Stimulated activated CD8-positive, alpha-beta memory T cell treated with anti-CD3 and anti-CD28 coated beads, Interleukin-12 subunit alpha, Interleukin-12 subunit beta, amount 100 ng/mL, for 4 hours (primary cell): ENCODE results near the gene PGM1.

ENCODE experiments used
- DNase-seq: peaks from one replicate; pipeline ENCODE4 v3.0.0-alpha.2; 2020; ENCODE audit warnings: low read depth

Gene PGM1

DNA sequence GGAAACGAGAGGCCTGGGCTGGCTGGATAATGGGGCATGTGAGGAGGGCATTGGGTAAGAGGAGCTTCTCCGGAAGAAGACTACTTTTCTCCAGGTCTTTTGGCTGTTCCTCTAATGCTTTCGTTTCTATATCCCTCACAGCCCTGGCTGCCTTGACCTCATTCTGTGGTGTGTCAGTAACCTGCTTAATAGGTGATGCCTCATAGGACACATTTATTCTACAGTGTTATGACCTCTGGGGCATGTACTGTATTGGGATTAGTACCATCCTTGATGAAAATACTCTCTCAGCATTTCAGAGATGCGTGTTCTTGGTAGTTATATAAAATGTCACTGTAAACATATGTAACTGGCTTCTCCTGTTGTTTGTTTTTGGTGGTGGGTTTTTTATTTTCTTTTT is 40.1 kb downstream of the PGM1 start:
- no peak for DNase-seq

DNA sequence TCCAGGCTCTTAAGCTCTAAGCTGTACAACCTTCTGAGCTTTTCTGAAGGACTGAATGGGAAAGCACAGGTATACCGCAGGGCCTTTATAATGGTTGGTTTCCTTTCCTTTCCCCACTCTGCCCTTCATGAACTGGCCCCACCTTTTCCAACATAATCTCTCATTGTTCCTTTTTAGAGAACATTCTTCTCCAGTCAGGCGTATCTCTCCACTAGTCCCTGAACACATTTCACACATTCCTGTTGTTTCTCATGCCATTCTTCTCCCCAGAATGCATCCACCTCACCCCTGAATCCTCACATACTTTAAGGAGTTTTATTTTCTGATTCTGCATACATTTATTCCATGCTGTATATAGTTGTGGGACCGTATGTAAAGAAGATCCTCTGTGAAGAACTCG is 41.3 kb downstream of the PGM1 start:
- DNase-seq: no peak

DNA sequence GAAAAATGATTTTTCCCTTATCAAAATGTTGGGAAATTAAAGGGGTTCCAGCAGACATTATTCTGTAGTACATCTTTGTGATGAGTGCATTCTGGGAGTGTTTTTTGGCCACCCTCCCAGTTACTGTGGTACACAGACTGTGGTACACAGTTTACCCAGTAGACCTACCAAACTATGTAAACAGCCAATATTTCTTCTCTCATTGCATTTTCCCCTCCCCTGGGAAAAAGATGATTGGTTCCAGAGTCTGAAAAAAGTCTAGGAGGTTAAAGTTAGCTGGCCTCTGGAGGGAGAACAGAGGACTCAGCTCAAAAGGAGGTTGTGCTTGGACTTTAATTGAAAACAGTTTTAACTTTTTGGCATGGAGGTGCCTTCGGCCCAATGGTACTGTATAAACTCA is 42.5 kb downstream of the PGM1 start:
- DNase-seq: no peak

DNA sequence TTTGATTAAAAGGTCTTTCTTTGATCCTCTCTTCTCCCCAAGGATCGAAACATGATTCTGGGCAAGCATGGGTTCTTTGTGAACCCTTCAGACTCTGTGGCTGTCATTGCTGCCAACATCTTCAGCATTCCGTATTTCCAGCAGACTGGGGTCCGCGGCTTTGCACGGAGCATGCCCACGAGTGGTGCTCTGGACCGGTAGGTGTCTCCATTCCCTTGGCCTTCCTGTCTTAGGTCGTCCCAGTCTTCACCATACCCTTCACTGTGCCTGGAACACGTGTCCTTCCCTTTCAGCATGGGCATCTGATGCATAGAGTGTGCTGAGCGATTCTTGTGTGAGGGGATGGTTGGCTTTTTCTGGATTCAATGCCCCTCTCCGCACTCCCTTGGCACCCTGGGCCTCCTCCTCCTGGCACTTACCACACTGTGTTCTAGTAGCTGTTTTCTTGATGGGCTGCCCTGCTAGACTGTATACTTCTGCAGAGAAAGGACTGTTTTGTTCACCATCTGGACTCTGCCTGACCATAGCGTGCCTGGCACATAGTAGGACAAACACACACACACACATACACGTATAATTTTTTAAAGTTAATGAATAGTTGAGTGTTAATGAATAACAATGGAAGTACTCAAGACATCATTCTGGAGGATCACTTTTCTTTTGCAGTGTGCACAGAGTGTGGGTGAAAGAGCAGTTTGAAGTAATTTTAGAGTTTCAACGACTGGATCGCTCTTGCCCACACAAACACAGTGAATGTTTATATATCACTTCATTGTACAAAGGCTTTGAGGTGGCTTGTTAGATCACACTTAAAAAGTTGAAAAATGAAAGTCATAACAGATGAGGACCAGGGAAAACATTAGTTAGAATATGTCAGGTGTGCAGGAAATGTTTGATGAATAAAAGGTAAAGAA is 43.2 kb downstream of the PGM1 start:
- DNase-seq: no peak

DNA sequence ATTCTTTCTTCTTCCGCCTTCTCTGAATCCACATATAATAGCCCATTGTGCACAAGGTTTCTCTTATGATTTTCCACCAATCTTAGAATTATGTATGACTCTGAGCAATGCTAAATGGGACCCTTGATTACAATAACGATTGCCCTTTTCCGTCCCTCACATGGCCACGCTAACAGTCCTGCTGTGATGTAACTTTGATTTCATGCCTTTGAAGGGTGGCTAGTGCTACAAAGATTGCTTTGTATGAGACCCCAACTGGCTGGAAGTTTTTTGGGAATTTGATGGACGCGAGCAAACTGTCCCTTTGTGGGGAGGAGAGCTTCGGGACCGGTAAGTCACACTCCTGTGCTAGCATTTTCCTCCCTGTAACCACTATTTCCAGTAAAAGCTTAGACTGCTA is 45.3 kb downstream of the PGM1 start:
- no peak for DNase-seq

DNA sequence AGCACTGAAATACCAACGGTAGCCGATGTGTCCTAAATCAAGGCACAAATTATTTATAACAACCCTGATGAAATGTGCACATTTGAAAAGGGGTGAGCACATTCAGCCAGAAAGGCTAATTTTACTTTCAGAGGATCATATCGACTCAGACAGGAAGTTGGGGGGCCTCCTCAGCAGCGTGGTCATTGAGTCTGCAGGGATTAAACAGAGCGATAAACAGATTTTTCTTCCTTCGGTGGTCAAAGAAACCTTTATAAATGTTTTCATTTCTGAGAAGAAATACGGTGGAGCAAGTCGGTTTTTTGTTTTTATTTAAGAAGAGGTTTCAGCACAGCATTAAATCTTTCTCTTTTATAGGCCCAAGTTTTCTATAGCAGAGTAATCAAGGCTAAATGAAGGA is 45.7 kb downstream of the PGM1 start:
- no peak for DNase-seq

DNA sequence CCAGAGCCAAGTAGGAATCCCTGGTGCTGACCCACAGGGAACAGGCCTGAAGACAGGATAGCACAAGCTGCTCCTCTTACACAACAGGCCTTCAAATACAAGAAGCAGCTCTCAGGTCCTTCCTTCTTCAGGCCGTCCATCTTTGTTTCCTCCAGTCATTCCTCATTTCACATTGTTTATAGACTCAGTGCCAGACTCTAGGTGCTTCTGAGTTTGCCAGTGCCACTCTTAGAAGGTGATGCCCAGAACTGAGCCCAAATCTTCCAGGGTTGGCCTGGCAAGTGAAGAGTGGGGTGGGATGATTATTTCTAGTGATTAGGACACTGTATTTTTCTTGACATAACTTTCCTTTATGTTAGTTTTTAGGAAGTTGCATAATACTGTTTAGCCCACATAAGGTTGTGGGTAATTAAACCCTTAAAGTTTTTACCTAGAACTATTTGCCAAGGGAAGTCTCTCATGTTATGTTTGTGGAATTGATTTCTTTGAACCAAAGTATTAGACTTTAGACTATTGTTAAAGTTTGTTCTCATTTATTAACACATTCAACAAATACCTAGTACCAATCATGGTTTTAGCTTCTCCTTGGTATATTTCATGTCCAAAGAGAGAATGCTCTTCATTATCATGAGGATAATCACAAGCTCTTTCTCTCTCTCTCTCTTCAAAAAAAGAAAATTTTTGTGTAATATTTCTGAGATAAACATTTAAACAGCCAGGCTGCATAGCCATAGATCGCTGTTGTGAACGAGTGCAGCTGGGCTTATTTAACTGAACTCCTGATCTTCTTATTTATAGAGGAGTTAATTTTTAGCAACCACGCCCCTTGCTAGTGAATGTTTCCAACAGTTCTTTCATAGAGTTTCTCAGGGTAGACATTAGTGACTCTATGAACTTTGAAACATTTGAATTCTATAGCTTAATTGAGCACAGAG is 47.7 kb downstream of the PGM1 start:
- DNase-seq: no peak

DNA sequence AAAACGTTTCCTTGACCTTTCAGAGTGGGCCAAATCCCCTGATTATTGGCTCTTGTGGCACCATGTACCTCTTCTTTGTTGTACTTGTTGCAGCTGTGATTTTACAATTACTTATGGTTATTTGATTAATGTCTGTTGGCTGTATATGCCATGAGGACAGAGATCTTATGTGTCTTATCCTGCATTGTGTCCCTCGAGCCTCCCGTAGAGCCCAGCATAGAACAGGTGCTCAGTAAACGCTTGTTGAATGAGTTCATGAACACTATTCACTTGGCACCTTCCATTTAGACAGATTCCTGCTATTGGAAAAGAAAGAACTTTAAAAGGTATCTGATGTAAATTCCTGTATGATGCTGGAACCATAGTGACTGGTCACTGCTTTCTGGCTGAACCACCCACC is 48.4 kb downstream of the PGM1 start:
- no peak for DNase-seq

DNA sequence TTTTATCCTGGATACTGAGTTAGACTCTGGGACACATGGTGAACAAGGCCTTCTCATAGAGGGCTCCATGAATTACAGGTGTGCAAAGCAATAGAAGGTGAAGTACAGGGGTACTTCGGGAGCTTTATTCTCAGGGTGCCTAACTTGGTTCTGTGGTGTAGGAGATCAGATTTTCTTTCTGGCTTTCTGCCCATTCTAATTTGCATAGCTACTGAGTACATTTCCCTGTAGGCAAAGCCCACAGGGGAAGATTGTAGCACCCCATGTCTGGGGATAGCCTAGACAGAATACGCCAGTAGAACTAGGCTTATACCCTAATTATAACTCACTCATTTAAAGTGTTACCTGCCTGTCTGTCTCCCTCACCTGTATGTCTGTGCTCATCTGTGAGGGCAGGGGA is 49.7 kb downstream of the PGM1 start:
- DNase-seq: no peak

DNA sequence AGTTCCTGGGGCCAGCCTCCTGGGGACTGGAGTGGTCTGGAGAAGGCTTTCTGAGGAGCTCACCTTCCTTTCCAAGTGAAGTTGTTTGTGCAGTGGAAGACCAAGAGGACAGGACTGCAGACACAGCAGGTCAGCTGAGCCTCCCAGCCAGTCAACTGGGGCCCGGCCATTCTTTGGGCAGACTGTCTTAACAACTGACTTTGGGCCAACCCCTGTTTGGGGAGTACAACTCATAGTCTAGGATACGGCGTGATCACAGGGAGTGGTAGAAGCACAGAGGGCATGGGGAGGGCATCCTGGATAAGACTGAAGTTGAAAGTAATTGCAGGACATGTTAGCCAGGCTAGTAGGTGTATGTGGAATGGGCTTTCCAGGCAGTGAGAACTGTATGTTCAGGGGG is 50.3 kb downstream of the PGM1 start:
- DNase-seq: no peak

DNA sequence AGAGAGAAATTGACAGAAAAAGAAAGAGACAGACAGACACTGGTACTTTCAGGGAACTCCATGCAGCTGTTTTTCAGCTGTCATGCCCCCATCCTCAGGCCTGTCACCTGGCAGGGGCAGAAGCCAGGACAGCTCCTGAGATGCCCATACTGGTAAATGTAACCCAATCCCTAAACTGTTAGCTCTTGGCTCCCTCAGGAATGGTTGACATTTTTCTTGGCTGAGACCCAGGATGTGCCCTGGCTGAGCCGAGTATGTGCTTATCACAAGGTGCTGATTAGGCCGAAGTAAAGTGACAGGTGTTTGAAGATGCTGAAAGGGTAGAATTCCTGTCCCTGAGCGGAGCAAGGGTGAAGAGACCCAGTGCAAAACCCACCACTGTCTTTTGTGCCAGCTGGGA is 50.7 kb downstream of the PGM1 start:
- DNase-seq: no peak

DNA sequence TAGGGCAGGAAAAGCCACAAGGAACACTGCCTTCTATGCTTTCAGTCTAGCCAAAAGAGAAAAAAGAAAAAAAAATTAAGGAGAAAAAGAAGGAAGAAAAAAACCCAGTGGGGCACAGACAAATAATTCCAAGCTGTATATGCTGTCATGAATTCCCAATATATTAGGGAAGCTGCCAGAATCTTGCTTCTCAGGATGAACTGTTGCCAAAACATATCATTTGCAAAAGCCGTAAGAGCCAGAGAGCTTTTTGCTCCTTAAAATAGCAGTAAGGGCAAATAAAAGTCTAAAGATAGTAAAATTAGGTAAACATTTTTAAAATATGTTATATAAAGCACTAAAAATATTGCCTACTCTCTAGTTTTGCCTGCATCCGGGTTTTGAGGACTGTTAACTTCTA is 52.1 kb downstream of the PGM1 start:
- no peak for DNase-seq

DNA sequence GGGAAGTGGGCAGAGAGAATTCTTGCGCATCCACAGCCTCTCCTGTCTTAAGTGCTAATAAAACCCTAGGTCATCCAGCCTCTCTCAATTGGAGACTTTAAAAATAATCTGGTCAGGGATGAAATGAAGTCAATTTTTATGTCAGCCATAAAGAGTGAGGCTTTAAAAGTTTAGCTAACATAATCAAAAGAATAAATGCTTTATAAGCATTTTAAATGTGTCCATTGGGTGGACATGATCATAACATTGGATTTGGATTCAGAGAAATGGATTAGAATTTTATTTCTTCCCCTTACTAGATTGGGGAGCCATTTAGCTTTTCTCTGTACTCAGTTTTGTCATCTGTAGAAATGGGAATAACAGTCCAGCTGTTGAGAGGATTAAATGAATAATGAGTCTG is 55.5 kb downstream of the PGM1 start:
- DNase-seq: no peak

DNA sequence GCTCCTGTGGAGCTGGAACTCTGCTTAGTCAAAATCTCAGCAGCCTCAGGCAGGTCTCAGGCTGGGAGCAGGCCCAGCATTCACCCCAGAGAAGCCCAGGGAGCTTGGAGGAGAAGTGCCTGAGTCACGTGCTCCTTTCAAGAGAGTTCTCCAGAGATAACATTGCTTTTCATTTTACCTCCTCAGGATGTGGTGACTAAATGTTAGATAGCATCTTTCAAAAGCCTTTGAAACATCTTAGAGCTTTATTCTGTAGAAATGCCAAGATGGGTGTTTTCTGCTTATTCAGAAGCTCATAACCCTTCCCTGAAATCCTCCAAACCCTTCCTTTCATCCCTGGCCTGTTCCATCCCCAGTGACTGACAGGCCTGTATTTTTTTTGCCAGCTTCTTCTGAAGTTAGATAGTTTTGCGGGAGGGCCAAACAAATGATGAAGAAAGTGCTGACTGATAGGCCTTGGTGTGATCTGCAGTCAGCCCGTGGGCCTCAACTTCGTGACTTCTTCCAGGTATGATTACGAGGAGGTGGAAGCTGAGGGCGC is 58.0 kb downstream of the PGM1 start:
- DNase-seq: no peak

DNA sequence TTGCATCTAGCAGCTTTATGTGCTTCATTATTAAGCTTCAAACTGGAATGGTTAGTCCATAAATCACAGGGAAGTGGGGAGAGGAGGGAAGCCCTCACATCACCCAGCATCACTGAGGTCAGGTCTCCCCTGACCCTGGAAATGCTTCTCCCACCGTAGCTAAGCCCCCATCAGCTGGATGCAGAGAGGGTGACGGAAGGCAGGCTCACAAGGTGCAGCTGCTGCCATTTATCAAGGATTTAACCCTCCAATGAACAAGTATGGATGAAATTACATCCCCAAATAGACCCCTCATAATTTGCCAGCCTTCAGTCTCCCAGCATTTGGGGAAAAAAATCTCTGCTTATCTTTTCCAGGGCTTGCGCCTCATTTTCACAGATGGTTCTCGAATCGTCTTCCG is 60.8 kb downstream of the PGM1 start:
- no peak for DNase-seq

DNA sequence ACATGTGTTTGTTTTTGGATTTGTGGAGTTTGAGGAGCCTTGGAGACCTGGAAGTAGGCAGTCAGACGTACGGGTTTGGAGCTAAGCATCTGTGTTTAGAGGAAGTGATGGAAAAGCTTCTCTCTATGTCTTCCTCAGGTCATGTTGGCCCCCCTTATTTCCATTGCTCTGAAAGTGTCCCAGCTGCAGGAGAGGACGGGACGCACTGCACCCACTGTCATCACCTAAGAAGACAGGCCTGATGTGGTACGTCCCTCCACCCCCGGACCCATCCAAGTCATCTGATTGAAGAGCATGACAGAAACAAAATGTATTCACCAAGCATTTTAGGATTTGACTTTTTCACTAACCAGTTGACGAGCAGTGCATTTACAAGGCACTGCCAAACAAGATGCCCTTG is 66.2 kb downstream of the PGM1 start:
- DNase-seq: no peak

DNA sequence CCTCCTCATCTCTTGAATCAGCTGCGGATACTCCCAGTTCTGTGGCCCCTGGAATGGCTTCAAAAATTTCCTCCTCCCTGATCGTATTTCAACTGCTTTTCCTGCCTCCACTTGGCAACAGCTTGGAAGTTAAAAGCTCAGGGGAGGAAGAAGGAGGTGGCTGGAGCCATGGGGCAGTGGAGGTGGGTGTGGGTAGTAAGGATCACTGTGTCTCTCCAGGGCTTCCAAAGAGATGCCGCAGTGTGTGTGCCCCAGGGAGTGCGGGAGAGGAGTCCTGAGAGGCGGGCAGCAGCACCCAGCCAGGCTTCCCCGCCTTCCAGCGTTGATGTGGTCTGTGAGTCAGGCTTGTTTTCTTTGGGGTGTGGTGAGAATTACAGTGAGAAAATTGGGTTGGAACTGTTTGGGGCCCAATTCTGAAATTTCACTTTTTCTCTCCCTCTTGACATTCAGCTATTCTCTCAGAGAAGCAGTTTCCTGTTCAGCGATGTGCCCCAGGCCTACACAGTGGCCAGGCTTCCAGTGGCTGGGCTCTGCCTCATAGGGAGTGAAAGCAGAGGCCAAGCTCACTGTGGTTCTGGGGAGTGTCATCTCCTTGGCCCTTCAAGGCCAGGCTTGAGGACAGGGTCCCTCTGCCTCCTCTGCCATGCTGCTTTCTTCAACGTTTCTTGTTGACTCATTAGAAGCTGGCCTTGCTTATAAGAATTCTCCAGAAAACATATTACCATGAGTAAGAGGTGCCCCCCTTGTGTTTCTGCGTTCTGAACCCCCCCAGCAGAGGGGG is 69.0 kb downstream of the PGM1 start:
- no peak for DNase-seq

DNA sequence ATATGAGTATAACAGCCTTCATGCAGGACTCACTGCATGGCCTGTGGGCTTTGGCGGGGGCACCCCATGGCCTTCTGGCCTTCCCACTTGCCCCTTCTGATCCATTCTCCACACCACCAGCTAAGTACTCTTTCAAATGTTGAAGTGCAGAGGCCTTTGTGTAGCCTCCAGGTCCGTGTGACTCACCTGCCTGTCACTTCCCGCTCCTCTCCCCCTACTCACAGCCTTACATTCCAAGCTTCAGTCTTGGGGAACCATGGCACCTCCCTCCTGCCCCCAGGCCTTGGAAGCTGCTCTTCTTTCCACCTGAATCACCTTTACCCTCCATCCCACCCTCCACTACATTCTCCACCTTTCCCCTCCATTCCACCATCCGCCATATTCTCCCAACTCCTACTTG is 69.6 kb downstream of the PGM1 start:
- DNase-seq: no peak

DNA sequence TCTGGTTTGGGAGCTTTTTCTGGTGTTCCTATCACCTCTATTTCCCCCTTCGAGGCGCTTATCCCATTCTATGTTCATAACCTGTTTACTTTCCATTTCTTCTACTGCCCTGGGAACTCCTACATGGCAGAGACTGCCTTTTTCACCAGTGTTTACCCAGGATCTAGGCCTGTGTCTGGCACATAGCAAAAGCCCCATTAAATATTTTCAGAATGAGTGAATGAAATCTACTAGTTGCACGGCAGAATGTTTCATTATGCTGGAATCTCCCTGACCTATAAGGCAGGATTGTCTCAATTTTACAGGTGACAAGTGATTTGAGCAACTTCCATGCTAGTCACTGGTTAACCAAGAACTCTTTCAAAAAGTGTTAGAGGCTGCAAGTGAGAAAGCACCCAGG is 70.1 kb downstream of the PGM1 start:
- no peak for DNase-seq

DNA sequence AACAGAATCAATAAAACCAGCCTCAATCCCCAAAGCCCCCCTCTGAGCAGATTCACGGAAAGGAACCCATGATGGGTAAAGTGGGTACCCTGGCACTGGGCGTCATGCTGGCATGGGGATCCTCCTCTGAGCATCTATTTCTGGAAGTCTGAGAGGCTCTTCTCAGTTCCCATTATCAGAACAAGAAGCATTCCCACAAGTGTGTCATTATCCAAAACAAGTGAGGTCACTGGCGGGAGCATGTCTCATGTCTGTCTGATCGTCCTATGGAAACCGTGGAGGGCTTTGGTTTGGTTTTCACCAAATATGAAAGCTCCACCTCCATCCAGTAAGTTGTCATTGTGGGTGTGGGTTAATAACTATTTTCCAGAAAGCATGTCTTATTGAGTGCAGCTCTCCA is 70.7 kb downstream of the PGM1 start:
- no peak for DNase-seq

DNA sequence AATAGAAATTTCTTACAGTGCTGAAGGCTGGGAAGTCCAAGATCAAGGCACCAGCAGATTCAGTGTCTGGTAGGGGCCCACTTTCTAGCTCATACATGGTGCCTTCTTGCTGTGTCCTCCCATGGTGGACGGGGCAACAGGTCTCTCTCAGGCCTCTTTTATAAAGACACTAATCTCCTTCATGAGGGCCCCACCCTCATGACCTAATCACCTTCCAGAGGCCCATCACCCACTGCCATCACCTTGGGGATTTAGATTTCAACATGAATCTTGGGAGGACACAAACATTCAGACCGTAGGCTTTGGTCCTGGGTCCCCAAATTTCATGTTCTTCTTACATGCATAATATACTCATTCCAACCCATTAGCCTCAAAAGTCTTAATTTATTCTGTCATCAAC is 71.5 kb downstream of the PGM1 start:
- DNase-seq: no peak

DNA sequence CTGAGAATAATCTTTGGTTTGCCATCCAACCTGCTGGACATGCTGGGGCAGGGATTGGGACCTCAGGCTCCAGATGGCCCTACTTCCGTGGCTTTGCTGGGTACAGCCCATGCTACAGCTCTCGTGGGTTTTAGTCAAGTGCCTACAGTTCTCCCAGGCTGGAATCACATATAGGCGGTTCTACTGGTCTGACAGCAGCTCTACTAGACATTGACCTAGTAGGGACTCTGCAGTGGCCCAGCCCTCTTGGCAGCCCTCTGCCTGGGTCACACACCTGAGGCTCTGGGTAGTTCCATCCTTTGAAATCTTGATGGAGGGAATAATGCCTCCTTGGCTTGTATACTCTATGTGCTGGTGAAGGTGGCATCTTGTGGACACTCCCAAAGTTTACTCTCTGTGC is 72.2 kb downstream of the PGM1 start:
- no peak for DNase-seq
